Suprapubic skin (tissue), 4 donors: ENCODE measurements around the gene NEGR1.

Source experiments
- EP300 ChIP-seq: sonication (generic); formaldehyde crosslinking; IDR thresholded peaks from one replicate; pipeline ENCODE4 v1.6.1; 2017; ENCODE audit warnings: antibody characterized with exemption
- POLR2A ChIP-seq, 2 donors: fragments of 450-650 bp; IDR thresholded peaks; one replicate each; pipeline ENCODE4 v1.6.1; 2017; ENCODE audit warnings: antibody characterized with exemption in 2 of 2, mild to moderate bottlenecking in 2 of 2, moderate library complexity in 2 of 2
- POLR2AphosphoS5 ChIP-seq, 3 donors: sonication (generic); formaldehyde crosslinking; IDR thresholded peaks; one replicate each; pipeline ENCODE4 v1.6.1; 2017; ENCODE audit warnings: antibody characterized with exemption in 3 of 3
- TF ChIP-seq, protein P1 (sequence below), 2 donors: fragments of 200-600 bp in 1 of 2; fragments of 450-650 bp in 1 of 2; sonication (generic) in 1 of 2; IDR thresholded peaks; one replicate each; pipeline ENCODE4 v1.5.1; 2016 to 2019; ENCODE audit warnings: antibody characterized with exemption in 2 of 2, mild to moderate bottlenecking in 1 of 2, moderate library complexity in 1 of 2

DNA sequence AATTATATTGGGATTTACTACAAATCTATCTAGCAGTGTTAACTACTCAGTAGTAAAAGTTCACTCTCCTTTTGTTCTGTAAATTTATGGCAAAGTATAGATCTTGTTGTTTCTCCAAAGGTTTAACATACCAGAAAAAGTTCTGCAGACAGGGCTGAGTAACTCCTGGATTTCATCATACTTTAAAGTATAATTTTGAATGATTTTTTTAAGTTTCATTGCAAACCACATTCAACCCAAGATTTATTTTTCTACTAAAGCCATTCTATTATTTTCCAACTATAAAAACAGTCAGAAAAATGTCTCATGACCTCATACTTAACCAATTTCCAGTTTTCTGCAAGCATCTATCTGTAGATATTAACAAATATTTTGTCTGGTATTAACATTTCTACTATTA lies 615.7 kb downstream of the NEGR1 start:
- TF ChIP-seq, protein P1, sequence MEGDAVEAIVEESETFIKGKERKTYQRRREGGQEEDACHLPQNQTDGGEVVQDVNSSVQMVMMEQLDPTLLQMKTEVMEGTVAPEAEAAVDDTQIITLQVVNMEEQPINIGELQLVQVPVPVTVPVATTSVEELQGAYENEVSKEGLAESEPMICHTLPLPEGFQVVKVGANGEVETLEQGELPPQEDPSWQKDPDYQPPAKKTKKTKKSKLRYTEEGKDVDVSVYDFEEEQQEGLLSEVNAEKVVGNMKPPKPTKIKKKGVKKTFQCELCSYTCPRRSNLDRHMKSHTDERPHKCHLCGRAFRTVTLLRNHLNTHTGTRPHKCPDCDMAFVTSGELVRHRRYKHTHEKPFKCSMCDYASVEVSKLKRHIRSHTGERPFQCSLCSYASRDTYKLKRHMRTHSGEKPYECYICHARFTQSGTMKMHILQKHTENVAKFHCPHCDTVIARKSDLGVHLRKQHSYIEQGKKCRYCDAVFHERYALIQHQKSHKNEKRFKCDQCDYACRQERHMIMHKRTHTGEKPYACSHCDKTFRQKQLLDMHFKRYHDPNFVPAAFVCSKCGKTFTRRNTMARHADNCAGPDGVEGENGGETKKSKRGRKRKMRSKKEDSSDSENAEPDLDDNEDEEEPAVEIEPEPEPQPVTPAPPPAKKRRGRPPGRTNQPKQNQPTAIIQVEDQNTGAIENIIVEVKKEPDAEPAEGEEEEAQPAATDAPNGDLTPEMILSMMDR (IDR thresholded peaks at IDR 0.05): no peak
- TF ChIP-seq POLR2A (IDR thresholded peaks at IDR 0.05) (no peak), POLR2AphosphoS5 (IDR thresholded peaks at IDR 0.05) (no peak), EP300 (no peak)
